DMS79 treated with DMSO at 0.1 percent for 48 hours (cell line): Measurements from ENCODE around the gene DDX52.
"Not testable (repeated sequence)": the region's sequence is repeated elsewhere in the genome, so short reads cannot be mapped to it uniquely, and the experiment has no call there.

ENCODE experiments used
- DNase-seq: peaks from one replicate; lab custom pipeline; 2025; lab: John Stamatoyannopoulos, UW

DDX52 gene

DNA sequence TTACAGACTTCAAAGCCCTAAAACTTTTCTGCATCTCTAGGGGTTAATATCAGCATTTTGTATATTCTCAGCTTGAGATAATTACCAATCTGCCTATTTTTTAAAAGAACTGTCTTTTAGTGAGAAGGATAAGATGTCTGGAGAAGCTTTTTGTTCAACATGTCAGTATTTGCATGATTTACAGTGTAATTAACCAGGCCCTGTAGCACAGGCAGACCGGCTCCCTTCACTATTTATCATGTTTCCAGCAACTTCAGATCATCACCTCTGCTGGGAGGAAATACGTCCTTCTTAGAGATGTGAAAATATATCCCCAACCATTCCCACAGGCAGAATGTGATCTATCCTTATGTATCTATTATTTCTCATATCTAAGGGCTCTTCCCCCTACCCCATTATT is 8.6 kb upstream of the DDX52 start:
- no peak for DNase-seq

DNA sequence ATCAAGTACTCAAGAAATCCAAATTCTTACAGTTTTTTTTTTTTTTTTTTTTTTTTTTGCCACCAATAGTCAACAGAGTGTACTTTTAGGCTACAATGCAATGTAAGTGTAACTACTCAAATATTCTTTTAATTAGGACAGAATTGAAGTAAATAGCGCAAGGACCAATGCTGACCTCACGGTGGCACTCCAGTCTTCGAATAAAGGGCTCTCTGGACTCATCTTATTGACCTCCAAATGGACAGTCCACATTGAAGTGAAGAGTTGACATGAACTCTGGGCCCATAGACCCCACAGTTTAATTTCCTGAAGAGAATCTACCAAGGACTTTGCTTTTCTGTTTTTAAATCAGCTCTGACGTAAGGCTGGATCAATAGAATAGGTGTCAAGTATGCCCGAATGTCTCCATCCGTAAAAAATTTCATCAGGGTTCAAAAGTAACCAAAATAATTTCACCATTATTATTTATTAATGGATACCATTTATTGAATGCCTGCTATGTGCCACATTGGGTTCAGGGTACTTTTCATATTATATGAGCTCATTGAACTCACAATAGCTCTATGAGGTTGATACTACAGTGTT is 7.3 kb upstream of the DDX52 start:
- DNase-seq = no peak

- no peak for DNase-seq
Observed at GRCh38 chr17:37648555-37648954, 5.3 kb upstream of the DDX52 start.

- no peak for DNase-seq
Observed at GRCh38 chr17:37647856-37648255, 4.6 kb upstream of the DDX52 start.

GRCh38 chr17:37643869-37644268 is 623 bp upstream of the DDX52 start:
- DNase-seq = peak; percentile 38

- DNase-seq = peak; percentile 42
Observed at GRCh38 chr17:37642681-37643080, 565 bp downstream of the DDX52 start.

DNA sequence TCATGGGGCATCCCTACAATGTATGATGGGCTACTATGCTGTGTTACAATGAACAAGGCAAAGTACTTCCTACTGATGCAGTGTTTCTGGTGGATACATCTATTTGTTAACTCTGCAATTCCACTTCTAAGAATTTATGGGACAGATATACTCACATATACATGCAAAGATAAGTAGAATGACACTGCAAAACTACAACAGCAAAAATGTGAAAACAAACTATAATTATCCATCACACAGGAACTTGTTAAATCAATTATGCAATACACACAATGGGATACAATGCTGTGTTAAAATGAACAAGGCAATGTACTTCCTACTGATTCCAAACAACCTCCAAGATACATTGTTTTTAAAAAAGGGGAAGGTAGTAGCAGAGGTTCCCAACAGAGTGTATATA is 3.2 kb downstream of the DDX52 start:
- no peak for DNase-seq

GRCh38 chr17:37637956-37638355 is 5.3 kb downstream of the DDX52 start:
- DNase-seq = no peak

DNA sequence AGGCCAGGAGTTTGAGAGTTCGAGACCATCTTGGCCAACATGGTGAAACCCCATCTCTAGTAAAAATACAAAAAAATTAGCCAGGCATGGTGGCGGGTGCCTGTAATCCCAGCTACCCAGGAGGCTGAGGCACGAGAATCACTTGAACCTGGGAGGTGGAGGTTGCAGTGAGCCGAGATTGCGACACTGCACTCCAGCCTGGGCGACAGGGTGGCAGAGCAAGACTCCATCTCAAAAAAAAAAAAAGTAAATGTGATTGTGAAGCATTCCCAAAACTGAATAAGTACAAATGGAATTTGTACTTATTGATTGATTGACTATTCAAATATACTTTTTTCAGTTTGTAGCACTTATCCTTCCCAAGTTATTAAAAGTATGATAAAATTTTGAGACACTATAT is 26.8 kb downstream of the DDX52 start:
- DNase-seq = not testable (repeated sequence)

DNA sequence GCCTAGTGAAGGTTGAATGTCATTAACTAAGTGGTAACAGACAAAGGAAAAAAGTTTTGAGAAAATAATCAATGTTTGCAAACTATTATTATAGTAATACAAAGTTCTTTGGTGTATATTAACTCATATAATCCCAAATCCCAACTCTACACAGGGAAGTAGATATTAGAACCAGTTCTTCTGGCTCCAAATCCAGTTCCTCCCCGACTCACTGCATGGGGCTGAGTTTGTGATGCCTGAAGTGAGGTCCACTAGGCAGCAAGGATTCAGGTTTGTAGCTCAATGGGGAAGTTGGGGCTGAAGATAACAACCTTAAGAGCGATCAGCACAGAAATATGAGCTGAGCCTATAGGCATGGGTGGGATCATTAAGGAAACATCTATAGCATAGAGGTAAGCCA is 28.4 kb downstream of the DDX52 start:
- no peak for DNase-seq

GRCh38 chr17:37614391-37614790 is 28.9 kb downstream of the DDX52 start:
- DNase-seq = no peak

GRCh38 chr17:37610971-37611370 is 32.3 kb downstream of the DDX52 start:
- DNase-seq = no peak

GRCh38 chr17:37610041-37610420 is 33.2 kb downstream of the DDX52 start:
- DNase-seq = not testable (repeated sequence)

DNA sequence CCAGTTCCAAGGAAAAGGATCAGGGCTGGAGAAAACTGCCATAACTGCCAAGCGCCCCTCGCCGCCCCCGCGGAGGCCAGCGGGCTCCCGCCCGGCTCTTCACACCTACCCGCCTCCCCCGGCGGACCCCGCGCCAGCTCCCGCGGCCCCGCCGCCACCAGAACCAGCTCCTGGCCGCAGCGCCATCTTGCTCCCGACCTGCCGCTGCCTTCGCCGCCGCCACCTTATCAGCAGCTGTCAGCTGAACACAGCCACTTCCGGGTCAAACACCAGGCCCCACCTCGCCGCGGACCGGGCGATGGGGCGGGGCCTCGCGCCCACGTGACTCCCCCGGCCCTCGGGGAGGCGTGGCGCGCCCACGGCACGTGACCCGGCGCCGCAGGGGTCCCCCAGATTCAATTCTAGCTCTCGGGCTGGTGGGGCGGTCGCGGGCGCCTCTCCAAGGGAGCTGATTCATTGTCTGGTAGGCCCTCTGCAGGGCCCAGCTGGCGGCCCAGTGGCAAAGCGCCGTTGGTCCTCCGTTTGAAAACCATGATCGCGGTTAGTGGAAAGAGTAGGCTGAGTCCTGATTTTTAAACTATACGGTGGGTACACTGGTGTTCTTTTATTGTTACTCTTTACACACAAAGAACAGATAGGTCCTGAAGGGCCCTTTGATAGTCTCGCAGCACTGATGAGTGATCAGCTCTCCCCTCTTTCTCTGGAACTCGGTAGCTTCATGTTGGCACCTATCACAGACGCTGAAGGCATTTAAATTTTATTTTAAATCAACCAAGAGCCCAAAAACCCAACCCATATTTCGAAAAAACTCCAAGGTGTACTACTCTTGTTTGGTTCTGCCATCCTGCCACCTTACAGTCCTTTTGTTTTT is 33.8 kb downstream of the DDX52 start, which contains the start of gene SYNRG:
Gene SYNRG, minus strand, starts transcription at position 249 of the 871 bp plus-strand sequence. Its CDS starts 63 bp downstream, at position 186.
- DNase-seq = peak; percentile 93

- DNase-seq = peak; percentile 68
Observed at GRCh38 chr17:37608351-37609169, 34.7 kb downstream of the DDX52 start.

GRCh38 chr17:37607637-37608331 is 35.5 kb downstream of the DDX52 start:
- peak; percentile 15 for DNase-seq

DNA sequence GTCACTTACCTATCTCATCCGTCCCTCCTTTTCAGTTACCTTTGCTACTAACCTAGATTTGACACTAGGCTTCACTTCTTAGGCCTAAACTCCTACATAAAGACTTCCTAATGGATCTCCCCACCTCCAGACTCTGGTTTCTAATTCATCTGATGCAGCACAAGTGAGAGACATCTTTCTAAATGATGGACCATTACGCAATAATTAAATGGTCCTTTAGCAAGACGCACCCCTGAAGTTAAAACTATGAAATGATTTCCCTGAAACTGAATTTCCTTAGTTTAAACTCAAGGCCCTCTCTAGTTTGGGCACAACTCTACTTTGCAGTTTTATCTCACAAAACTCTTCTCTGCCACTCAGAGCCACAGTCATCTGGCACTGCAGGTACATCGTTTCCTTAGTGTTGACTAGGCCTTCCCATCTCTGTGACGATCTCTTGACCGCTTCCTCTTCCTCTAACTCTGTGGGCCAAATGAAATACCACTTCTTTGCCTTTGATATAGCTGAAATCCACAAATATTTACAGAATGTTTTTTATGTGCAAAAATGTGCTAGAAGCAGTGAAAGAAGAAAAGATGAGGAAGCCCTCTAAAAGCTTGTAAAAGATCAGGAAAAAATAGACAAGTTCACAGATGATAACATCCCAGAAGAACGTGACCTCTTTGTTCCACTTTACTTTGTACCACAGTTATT is 37.3 kb downstream of the DDX52 start:
- DNase-seq = no peak

GRCh38 chr17:37605081-37605480 is 38.2 kb downstream of the DDX52 start:
- no peak for DNase-seq

DNA sequence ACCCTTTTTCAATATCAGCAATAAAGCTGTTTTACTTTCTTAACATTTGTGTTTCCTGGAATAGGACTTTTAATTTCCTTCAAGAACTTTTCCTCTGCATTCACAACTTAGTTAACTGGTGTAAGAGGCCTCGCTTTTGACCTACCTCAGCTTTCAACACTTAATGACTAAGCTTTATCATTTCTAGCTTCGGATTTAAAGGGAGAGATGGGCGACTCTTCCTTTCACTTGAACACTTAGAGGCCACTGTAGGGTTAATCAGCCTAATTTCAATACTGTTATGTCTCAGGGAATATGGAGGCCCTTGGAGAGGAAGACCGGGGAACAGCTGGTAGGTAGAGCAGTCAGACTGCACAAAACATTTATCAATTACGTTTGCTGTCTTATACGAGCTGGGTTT is 38.7 kb downstream of the DDX52 start:
- DNase-seq = no peak

GRCh38 chr17:37598145-37598544 is 45.1 kb downstream of the DDX52 start:
- DNase-seq = no peak

DNA sequence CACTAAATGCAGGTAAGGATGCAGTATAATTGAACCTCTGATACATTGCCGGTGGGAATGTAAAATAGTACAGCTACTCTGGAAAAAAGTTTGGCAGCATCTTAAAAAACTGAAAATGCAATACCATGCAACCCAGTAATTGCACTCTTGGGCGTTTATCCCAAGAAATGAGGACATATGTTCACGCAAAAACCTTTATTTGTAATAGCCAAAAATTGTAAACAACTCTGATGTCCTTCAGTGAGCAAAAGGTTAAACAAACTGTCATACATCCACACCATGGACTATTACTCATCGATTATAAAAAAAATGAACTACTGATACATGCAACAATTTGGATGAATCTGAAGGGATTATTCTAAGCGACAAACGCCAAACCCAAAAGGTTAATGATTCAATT is 51.0 kb downstream of the DDX52 start:
- DNase-seq = no peak
